Activated CD4-positive, alpha-beta T cell treated with anti-CD3 and anti-CD28 coated beads, Interleukin-2, amount 50 U/mL, for 16 hours (primary cell): ENCODE data around the gene TXNL1.
A peak's percentile ranks its signal among the peaks of the same experiment; 100 is the strongest.
"Not testable (repeated sequence)": the region's sequence is repeated elsewhere in the genome, so short reads cannot be mapped to it uniquely, and the experiment has no call there.

ENCODE experiments used
- DNase-seq: peaks from one replicate; pipeline ENCODE4 v3.0.0-alpha.2; 2020

The TXNL1 gene

GRCh38 chr18:56638232-56639103, at the start of gene TXNL1:
TSS of gene TXNL1 (minus strand) at chr18:56638592. CDS start at chr18:56638440, 152 bp downstream.
- peak; percentile 99 for DNase-seq

DNA sequence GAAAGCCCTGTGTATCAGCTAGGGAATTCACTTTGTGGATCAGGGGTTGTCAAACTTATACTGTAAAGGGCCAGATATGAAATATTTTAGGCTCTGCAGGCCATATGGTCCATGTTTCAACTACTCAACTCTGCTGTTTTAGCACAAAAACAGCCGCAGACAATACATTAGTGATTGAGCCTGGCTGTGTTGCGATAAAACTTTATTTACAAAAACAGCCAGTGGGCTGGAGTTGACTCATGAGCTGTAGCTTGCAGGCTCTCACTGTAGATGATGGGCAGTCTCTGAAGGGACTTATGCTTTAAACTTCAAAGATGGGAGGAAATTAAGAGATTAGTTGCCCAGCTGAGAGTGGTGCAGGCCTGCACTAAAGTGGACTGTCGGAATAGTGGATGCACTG, 45.9 kb upstream of the TXNL1 start:
- DNase-seq: no peak

DNA sequence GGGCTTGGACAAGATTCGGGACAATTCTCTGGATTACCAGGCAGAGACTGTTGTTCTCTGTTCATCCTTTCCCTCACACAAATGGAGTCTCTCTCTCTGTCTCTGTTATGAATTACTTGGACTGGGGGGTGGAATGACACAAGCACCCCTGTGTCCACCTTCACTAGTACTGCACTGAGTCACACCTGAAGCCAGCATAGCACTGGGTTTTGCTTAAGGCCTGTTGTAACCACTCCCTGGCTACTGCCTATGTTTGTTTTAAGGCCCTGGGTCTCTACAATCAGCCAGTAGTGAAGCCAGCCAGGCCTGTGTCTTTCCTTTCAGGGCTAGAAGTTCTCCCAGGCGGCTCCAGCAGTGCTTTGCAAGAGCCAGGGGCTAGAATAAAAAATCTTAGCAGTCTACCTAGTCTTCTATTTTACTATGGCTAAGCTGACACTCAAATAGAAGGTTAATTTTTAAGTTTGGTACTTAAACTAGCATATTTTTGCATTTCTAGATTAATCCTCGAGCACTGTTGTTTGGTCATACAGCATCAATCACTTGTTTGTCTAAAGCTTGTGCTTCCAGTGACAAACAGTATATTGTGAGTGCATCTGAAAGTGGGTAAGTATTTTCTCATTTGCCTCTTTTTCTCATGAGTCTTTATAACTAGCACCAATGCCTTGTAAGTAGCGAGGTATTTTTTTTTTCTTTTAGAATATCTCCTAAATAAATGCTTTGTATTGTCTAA, 40.6 kb upstream of the TXNL1 start:
- no peak for DNase-seq

- no peak for DNase-seq
Measured at GRCh38 chr18:56676639-56677038, 38.2 kb upstream of the TXNL1 start.

GRCh38 chr18:56672981-56673380, 34.6 kb upstream of the TXNL1 start:
- no peak for DNase-seq

- no peak for DNase-seq
Measured at GRCh38 chr18:56672391-56672790, 34.0 kb upstream of the TXNL1 start.

DNA sequence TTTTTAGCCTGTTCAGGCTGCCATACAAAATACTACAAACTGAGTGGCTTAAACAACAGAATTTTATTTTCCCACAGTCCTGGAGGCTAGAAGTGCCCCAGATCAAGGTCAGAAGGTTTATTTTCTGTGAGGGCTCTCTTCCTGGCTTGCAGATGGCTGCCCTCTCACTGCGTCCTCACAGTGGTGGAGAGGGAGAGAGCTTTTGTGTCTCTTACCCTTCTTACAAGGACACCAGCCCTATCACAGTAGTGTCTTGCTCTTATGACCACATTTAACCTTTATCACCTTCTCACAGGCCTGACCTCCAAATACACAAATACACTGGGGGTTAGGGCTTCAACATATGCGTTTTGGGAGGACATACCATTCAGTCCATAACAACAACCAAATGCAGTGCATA, 24.5 kb upstream of the TXNL1 start:
- DNase-seq: no peak

DNA sequence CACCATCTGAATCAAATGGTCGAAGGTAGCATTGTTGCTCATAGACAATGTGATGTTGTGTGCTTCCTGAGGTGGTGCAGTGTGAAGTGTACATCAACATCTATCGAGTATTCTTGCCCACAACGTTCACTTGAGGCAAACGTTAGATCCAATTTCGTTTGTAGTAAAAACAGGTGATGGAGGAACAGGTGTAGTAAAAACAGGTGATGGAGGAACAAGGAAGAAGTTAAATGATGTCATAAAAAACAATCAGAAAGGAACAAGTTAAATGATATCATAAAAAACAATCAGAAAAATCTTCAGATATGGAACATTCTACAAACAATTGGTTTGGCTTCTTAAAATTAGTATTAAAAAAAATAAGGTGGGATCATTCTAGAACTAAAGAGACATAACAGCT, 24.1 kb upstream of the TXNL1 start:
- DNase-seq: no peak

- no peak for DNase-seq
Measured at GRCh38 chr18:56662063-56662408, 23.6 kb upstream of the TXNL1 start.

DNA sequence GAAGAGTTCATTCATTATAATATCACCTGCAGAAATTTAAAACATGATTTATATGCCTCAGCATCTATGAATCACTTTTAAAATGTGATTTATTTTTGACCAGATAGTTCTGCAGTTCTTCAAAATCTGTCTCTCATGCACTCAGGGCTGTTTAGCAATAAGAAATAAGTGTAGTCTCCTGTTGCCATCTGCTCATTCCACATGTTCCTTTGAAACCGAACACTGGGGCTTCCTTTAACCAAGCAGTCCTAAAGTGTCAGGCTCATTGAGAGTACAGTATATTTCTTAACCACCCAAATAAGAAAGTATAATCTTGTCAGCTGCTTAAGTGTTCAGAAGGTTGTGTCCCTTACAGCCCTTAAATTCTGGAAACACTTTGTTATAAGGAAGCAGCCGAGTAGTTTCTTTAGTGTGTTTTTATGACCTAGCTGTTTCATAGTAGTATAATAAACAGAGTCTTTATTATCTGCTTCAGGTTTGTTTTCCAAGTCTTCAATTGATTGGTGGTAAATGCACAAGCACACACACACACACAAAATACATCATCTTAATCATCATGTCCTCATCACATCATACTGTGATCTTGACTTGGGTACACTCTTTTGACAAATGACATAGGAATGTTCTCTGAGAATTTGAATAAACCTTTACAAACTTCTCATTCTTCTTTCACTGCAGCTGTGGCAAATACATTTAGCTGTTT, 23.1 kb upstream of the TXNL1 start:
- DNase-seq: no peak

DNA sequence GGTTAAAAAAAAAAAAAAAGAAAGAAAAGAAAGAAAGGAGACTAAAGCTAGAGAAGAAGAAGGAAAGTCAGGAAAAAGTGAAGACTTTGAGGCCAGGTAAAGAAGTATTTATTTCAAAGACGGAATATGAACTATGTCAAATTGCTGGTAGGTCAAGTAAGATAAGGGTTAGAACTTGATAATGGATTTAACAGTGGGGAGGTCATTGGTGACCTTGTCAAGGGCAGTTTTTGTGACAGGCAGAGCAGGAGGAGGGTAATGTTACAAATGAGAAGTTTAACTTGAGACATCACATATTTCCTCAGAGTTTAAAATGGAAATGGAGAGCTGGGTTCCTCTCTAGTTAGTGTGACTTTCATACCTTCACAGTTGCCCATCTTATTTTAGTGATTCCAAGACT, 22.3 kb upstream of the TXNL1 start:
- no peak for DNase-seq

DNA sequence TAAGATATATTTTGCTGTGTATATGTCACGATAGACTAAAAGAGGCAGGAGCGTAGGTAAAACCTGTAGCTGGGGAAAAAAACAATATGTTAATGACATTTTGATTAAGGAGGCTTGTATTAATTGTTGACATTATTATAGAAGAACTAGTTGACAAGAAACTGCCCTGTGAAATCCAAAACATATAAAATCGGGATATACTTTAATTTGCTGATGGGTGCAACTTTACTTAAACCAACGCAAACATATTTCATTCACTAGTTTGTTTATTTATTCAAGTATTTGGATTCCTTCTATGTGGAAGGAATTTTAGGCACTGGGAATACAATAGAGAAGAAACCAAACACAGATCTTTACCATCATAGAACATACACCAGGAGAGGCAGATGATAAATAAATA, 20.7 kb upstream of the TXNL1 start:
- DNase-seq: no peak

DNA sequence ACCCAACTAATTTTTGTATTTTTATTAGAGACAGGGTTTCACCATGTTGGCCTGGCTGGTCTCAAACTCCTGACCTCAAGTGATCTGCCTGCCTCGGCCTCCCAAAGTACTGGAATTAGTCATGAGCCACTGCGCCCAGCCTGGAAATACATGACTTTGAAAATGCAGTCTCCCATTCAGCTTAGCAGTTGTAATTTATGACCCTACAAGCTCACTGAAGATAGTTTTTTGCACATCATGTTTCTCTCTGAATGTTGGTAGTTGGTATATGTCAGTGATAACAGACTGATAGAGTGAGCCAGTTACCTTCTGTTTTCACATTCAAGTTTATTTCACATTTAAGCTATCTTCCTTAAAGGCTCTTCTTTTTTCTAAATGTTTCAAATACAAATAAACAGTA, 19.9 kb upstream of the TXNL1 start:
- no peak for DNase-seq

GRCh38 chr18:56654280-56654679, 15.9 kb upstream of the TXNL1 start:
- DNase-seq: not testable (repeated sequence)

- DNase-seq: no peak
Measured at GRCh38 chr18:56652802-56653201, 14.4 kb upstream of the TXNL1 start.

- no peak for DNase-seq
Measured at GRCh38 chr18:56651771-56652092, 13.3 kb upstream of the TXNL1 start.

- DNase-seq: peak; percentile 97
Measured at GRCh38 chr18:56650944-56651770, 12.8 kb upstream of the TXNL1 start, which contains the start of gene WDR7. TSS of gene WDR7 (plus strand) at chr18:56651359. CDS start at chr18:56672516, 21,157 bp downstream.

DNA sequence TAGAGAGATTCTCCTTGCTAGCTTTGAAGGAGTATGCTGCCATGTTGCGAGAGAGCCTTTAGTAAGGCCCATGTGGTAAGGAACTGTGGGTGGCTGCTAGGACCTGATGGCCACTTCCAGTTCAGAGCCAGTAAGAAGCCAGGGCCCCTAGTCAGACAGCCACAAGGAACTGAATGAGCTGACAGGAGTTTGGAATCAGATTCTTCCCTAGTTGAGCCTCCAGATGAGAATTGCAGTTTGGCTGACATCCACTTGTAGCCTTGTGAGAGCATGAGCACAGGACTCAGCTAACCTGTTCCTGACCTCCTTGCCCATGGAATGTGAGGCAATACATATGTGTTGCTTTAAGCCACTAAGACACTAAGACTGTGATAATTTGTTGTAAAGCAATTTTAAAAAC, 11.6 kb upstream of the TXNL1 start:
- DNase-seq: no peak

DNA sequence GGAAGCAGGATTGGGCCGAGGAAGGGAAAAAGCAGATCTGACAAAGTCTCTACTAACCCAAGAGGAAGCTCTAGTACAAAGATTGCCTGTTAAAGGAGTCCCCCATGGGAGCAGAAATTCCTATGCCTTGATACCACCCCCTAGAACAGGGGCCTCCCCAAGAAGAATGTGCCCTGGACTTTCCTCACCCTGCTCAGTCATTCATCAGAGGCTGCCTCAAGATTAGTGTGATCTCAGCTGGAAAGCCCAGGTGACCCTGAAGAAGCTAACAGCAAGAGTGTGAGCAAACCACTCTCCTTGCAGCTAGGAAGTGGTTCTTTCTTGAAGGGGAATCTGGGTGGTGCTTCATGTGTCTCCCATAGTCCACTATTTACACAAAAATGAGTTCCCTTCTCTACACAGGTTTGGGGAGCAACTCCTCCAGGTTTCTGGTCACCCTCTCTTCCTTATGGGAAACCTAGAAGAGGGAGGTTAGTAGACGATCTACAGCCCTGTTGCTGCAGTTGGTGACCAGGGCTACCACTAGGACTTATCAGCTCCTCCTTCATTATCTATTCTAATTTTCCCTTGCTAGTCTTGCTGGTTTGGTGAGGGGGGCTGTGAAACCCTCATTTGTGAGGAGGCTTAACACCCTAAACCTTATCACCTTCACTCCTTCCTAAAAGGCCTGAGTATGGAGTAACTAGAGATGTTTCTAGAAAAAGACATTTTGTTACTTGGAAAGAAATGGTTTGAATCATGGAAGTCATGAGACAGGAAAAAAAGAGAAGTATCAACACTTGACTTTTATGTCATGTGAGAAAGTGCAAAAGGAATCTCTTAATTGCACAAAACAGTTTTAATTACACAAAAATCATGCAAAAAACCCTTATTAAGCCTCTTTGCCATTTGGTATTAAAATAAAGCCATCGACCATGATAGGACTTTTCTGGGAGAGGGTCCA, 9.8 kb upstream of the TXNL1 start:
- DNase-seq: no peak

DNA sequence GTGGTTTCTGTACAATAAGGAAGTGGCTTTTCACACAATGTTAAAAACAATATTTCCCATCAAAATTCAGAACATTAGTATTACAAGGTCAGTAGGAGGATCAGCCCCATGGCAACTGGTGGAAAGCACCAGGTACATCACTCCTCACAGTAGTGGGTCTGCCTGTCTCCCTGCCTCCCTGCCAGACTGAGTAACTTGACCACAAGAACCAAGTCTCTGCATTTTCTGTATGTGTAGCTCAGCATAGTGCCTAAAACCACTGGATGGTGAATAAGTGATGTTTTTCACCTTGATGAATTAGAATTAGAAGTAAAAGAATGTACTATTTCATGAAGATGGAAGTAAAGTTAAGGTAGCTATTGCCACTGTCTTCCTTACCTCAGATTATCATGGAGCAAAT, 8.7 kb upstream of the TXNL1 start:
- peak; percentile 38 for DNase-seq

GRCh38 chr18:56645415-56646016, 7.1 kb upstream of the TXNL1 start:
- DNase-seq: no peak
